Measurements from ENCODE around the gene LBHD2.

The LBHD2 gene

DNA sequence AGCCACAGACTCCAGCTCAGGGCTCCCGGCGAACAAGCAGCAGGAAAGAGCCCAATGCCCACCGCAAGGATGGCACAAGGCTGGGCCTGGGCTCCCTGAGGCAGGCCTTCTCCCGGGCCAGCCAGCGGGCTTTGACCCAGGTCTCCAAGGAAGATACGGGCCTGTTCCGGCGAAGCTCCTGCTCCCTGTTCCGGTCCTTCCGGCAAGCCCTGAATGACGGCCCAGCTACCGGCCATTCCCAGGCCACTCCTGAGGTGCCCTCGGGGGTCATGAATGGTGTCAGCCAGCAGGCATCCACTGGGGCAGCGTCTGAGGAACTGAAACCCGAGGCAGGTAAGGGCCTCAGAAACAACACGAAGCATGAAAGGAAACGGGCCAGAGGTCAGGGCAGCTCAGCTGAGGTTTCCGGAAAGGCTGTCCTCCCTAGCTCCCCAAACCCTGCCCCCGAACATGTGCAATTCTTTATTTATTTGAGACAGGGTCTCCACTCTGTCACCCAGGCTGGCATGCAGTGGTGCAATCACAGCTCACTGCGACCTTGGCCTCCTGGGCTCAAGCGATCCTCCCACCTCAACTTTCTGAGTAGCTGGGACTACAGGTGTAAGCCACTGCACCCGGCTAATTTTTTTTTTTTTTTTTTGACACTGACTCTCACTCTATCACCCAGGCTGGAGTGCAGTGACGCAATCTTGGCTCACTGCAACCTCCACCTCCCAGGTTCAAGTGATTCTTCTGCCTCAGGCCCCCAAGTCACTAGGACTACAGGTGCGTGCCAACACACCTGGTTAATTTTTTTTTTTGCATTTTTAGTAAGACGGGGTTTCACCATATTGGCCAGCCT is 16.5 kb downstream of the LBHD2 start:
- no peak for TF ChIP-seq EZH2phosphoT487 (IDR thresholded peaks at IDR 0.05; ENCODE audit: borderline replicate concordance, low read length)
- TF ChIP-seq, protein P1, sequence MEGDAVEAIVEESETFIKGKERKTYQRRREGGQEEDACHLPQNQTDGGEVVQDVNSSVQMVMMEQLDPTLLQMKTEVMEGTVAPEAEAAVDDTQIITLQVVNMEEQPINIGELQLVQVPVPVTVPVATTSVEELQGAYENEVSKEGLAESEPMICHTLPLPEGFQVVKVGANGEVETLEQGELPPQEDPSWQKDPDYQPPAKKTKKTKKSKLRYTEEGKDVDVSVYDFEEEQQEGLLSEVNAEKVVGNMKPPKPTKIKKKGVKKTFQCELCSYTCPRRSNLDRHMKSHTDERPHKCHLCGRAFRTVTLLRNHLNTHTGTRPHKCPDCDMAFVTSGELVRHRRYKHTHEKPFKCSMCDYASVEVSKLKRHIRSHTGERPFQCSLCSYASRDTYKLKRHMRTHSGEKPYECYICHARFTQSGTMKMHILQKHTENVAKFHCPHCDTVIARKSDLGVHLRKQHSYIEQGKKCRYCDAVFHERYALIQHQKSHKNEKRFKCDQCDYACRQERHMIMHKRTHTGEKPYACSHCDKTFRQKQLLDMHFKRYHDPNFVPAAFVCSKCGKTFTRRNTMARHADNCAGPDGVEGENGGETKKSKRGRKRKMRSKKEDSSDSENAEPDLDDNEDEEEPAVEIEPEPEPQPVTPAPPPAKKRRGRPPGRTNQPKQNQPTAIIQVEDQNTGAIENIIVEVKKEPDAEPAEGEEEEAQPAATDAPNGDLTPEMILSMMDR (IDR thresholded peaks at IDR 0.05; ENCODE audit: low read depth, low read length, poor library complexity, severe bottlenecking), result no peak
- no peaks in the 10 kb centered on the region for H3F3A ChIP-seq (ENCODE audit: control insufficient read depth, insufficient read depth)
- no peaks in the 10 kb centered on the region for H3K79me2 ChIP-seq (ENCODE audit: control insufficient read depth, low read length)
- no peaks in the 10 kb centered on the region for H3K9me2 ChIP-seq (replicated peaks; ENCODE audit: control insufficient read depth, low read length)
- H3K4me1 ChIP-seq (ENCODE audit: control insufficient read depth, low read length), result peaks cover 25% of the 10 kb centered on the region
- no peaks in the 10 kb centered on the region for H3K9me3 ChIP-seq (ENCODE audit: control insufficient read depth, insufficient read depth, low read length)
- no peaks in the 10 kb centered on the region for H4K20me1 ChIP-seq (ENCODE audit: control insufficient read depth, insufficient read depth, low read depth, low read length)
- peaks cover 10% of the 10 kb centered on the region for H3K27me3 ChIP-seq (ENCODE audit: control insufficient read depth, low read length)
- H3K4me2 ChIP-seq (ENCODE audit: low read length), result peak overlapping the region; percentile 19
- H3K4me3 ChIP-seq (ENCODE audit: low read length), result no peak overlapping the region
- H3K36me3 ChIP-seq (ENCODE audit: control insufficient read depth, low read length), result no peaks in the 10 kb centered on the region
- no peak overlapping the region for H3K27ac ChIP-seq (ENCODE audit: low read depth, low read length)

DNA sequence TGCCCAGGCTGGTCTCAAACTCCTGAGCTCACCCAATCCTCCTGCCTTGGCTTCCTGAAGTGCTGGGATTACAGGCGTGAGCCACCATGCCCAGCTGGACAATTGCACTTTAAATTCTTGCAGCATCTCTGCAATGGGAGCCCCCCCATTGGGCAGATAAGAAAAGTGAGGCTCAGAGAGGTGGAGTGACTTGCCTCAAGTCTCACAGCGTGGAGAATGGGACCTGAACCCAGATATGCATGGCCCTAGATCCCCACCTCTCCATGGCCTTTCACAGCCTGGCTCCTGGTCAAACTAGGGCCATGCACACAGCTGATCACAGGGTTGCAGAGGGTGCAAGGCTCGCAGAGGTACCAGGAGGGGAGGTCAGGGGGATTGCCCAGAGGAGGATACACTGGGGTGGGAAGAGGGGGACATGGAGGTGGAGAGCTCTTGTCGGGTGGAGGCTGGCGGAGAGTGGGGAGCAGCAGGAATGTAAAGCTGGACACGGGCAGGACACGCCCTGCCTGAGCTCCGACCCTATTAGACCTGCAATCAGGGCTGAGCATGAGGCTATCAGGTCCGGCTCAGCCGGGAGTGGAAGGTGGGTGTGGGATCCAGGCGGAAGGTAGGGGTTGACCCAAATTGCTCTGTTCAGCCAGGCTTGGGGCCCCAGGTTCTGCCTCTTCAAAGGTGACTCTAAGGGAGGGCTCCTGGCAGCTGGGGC is 17.4 kb downstream of the LBHD2 start:
- Histone ChIP-seq H3K9me3 (ENCODE audit: control insufficient read depth, insufficient read depth, low read length) (no peaks in the 10 kb centered on the region), H3K27me3 (ENCODE audit: control insufficient read depth, low read length) (peaks cover 10% of the 10 kb centered on the region)

DNA sequence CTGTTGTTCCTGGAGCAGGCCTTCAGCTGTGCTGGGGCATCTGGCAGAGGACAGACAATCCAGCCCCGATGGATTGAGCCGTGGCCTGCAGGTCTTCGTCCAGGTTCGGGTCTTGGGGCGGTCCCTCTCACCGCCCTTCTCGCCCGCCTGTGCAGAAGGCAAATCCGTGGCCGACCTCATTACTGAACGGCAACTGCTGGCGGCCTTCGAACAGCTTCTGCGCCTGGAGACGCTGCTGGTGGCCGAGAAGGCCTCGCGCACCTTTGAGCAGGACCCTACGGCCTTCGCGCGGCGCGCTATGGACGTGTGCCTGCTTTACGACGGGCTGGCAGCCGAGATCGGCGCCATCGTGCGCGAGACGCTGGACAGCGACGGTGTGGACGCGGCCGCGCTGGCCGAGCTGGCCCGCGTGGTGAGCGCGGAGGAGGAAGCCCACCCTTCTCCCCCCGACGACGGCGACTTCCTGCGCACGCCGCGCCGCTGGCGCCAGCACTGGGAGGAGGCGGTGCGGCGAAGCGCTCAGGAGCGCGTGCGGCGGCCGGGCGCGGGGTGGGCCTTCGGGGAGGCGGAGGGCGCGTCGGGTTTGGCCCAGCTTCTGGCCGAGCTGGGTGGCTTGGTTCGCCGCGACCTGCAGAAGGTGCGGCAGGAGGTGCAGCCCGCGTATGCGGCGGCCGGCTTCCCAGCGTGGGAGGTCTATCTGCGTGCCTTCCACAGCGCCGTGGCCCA is 18.1 kb downstream of the LBHD2 start:
- Histone ChIP-seq H4K20me1 (ENCODE audit: control insufficient read depth, insufficient read depth, low read depth, low read length) (no peaks in the 10 kb centered on the region), H3K36me3 (ENCODE audit: control insufficient read depth, low read length) (no peaks in the 10 kb centered on the region), H3K9me3 (ENCODE audit: control insufficient read depth, insufficient read depth, low read length) (no peaks in the 10 kb centered on the region), H3K27me3 (ENCODE audit: control insufficient read depth, low read length) (peaks cover 10% of the 10 kb centered on the region), H3K9me2 (replicated peaks; ENCODE audit: control insufficient read depth, low read length) (no peaks in the 10 kb centered on the region), H3K79me2 (ENCODE audit: control insufficient read depth, low read length) (no peaks in the 10 kb centered on the region), H3F3A (ENCODE audit: control insufficient read depth, insufficient read depth) (no peaks in the 10 kb centered on the region), H3K27ac (ENCODE audit: low read depth, low read length) (no peak overlapping the region), H3K4me2 (ENCODE audit: low read length) (no peak overlapping the region), H3K4me3 (ENCODE audit: low read length) (no peak overlapping the region), H3K4me1 (ENCODE audit: control insufficient read depth, low read length) (peaks cover 42% of the 10 kb centered on the region)
- TF ChIP-seq EZH2phosphoT487 (IDR thresholded peaks at IDR 0.05; ENCODE audit: borderline replicate concordance, low read length), result no peak

More for the DNA sequence above, 17.4 kb downstream of the LBHD2 start:
- Histone ChIP-seq H3K9me2 (replicated peaks; ENCODE audit: control insufficient read depth, low read length) (no peaks in the 10 kb centered on the region), H3K79me2 (ENCODE audit: control insufficient read depth, low read length) (no peaks in the 10 kb centered on the region), H3F3A (ENCODE audit: control insufficient read depth, insufficient read depth) (no peaks in the 10 kb centered on the region), H3K36me3 (ENCODE audit: control insufficient read depth, low read length) (no peaks in the 10 kb centered on the region), H3K4me3 (ENCODE audit: low read length) (no peak overlapping the region), H3K27ac (ENCODE audit: low read depth, low read length) (no peak overlapping the region), H4K20me1 (ENCODE audit: control insufficient read depth, insufficient read depth, low read depth, low read length) (no peaks in the 10 kb centered on the region), H3K4me1 (ENCODE audit: control insufficient read depth, low read length) (peaks cover 34% of the 10 kb centered on the region), H3K4me2 (ENCODE audit: low read length) (no peak overlapping the region)
- TF ChIP-seq EZH2phosphoT487 (IDR thresholded peaks at IDR 0.05; ENCODE audit: borderline replicate concordance, low read length), result no peak
- TF ChIP-seq, protein P1 (IDR thresholded peaks at IDR 0.05; ENCODE audit: low read depth, low read length, poor library complexity, severe bottlenecking), result no peak

All from DOHH2 (cell line).